Measurements from ENCODE around the gene CRHR1.

Gene CRHR1

DNA sequence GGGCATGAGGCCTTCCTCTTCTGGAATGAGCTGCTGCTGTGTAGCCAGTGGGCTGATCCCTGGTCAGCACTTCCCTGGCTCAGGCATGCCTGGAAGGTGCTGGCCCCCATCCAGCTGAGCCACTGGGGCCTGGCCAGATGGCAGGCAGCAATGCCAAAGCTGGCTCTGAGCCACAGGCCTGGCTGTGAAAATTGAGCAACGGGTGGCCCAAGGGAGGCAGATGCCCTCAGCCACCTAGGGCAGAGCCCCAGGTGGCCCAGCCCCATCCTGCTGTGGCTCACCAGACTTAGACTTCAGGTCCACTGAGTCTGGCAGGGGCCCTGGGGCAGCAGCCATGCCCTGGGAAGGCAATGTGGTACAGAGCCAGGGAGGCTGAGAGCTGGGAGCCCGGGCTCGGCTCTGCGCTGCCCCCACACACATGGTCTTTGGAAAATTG lies 8.5 kb upstream of the CRHR1 start:
- TF ChIP-seq, protein P1, sequence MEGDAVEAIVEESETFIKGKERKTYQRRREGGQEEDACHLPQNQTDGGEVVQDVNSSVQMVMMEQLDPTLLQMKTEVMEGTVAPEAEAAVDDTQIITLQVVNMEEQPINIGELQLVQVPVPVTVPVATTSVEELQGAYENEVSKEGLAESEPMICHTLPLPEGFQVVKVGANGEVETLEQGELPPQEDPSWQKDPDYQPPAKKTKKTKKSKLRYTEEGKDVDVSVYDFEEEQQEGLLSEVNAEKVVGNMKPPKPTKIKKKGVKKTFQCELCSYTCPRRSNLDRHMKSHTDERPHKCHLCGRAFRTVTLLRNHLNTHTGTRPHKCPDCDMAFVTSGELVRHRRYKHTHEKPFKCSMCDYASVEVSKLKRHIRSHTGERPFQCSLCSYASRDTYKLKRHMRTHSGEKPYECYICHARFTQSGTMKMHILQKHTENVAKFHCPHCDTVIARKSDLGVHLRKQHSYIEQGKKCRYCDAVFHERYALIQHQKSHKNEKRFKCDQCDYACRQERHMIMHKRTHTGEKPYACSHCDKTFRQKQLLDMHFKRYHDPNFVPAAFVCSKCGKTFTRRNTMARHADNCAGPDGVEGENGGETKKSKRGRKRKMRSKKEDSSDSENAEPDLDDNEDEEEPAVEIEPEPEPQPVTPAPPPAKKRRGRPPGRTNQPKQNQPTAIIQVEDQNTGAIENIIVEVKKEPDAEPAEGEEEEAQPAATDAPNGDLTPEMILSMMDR (IDR thresholded peaks at IDR 0.05; ENCODE audit: low read depth, low read length), result no peak
- H3K4me3 ChIP-seq (ENCODE audit: low read depth, low read length), result no peak overlapping the region

- TF ChIP-seq, protein P1 (IDR thresholded peaks at IDR 0.05; ENCODE audit: low read depth, low read length), result no peak
- H3K4me3 ChIP-seq (ENCODE audit: low read depth, low read length), result no peak overlapping the region
Measured at GRCh38 chr17:45776896-45777295, 7.2 kb upstream of the CRHR1 start.

- H3K4me3 ChIP-seq (ENCODE audit: low read depth, low read length), result no peak overlapping the region
- TF ChIP-seq, protein P1 (IDR thresholded peaks at IDR 0.05; ENCODE audit: low read depth, low read length), result no peak
Measured at GRCh38 chr17:45777388-45777787, 6.7 kb upstream of the CRHR1 start.

DNA sequence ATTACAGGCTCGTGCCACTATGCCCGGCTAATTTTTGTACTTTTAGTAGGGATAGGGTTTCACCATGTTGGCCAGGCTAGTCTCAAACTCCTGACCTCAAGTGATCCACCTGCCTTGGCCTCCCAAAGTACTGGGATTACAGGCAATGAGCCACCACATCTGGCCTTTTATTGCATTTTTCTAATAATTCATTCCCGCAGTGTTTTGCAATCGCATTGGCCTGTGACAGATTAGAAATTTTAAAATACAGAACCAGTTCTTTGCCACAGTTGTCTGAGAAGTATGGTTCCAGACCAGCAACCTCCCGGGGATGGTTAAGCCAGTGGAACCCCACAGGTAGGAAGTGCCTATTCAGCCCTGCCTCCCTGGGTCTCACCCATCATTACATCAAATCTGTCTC lies 3.2 kb upstream of the CRHR1 start:
- TF ChIP-seq, protein P1 (IDR thresholded peaks at IDR 0.05; ENCODE audit: low read depth, low read length), result no peak
- H3K4me3 ChIP-seq (ENCODE audit: low read depth, low read length), result no peak overlapping the region

- TF ChIP-seq, protein P1 (IDR thresholded peaks at IDR 0.05; ENCODE audit: low read depth, low read length), result no peak
- no peak overlapping the region for H3K4me3 ChIP-seq (ENCODE audit: low read depth, low read length)
Measured at GRCh38 chr17:45782889-45783592, 1.1 kb upstream of the CRHR1 start.

GRCh38 chr17:45783593-45784292 lies 377 bp upstream of the CRHR1 start:
- TF ChIP-seq, protein P1 (IDR thresholded peaks at IDR 0.05; ENCODE audit: low read depth, low read length), result no peak
- no peak overlapping the region for H3K4me3 ChIP-seq (ENCODE audit: low read depth, low read length)

Data from WI38 (cell line).